Uterus (tissue), 2 donors: ENCODE measurements around the gene CASK.

Experiments
- POLR2A ChIP-seq, 2 donors: fragments of 450-650 bp; IDR thresholded peaks; one replicate each; pipeline ENCODE4 v1.6.1; 2016; ENCODE audit warnings: antibody characterized with exemption in 2 of 2, mild to moderate bottlenecking in 1 of 2, moderate library complexity in 1 of 2
- TF ChIP-seq, protein P1 (sequence below), 4 experiments: fragments of 200-600 bp in 2 of 4; fragments of 450-650 bp in 2 of 4; sonication (generic) in 2 of 4; IDR thresholded peaks; one replicate each; pipeline ENCODE4 v1.5.1; 2016 to 2019; ENCODE audit warnings: antibody characterized with exemption in 4 of 4, mild to moderate bottlenecking in 2 of 4, moderate library complexity in 1 of 4

DNA sequence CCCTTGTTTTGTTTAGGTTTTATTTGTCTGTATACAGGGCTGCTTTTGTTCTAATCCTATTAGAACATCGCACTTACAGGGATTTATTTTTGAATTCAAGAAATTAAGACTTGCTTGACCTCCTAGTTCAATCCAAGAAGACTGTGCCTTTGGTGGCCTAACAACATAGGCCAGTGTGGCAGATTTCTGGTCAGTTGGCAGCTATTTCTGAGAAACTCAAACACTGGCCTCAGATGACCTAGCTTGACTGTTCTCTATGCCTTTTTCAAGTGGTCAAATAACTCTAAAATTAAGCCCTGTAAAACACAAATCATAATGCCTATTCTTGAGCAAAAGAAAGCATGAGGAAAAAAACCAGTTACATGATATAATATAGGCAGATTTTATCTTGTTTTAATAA lies 323.8 kb downstream of the CASK start:
- TF ChIP-seq, protein P1, sequence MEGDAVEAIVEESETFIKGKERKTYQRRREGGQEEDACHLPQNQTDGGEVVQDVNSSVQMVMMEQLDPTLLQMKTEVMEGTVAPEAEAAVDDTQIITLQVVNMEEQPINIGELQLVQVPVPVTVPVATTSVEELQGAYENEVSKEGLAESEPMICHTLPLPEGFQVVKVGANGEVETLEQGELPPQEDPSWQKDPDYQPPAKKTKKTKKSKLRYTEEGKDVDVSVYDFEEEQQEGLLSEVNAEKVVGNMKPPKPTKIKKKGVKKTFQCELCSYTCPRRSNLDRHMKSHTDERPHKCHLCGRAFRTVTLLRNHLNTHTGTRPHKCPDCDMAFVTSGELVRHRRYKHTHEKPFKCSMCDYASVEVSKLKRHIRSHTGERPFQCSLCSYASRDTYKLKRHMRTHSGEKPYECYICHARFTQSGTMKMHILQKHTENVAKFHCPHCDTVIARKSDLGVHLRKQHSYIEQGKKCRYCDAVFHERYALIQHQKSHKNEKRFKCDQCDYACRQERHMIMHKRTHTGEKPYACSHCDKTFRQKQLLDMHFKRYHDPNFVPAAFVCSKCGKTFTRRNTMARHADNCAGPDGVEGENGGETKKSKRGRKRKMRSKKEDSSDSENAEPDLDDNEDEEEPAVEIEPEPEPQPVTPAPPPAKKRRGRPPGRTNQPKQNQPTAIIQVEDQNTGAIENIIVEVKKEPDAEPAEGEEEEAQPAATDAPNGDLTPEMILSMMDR (IDR thresholded peaks at IDR 0.05) = no peak
- no peak for TF ChIP-seq POLR2A (IDR thresholded peaks at IDR 0.05)
